ENCODE data around the gene CD274.

DNA sequence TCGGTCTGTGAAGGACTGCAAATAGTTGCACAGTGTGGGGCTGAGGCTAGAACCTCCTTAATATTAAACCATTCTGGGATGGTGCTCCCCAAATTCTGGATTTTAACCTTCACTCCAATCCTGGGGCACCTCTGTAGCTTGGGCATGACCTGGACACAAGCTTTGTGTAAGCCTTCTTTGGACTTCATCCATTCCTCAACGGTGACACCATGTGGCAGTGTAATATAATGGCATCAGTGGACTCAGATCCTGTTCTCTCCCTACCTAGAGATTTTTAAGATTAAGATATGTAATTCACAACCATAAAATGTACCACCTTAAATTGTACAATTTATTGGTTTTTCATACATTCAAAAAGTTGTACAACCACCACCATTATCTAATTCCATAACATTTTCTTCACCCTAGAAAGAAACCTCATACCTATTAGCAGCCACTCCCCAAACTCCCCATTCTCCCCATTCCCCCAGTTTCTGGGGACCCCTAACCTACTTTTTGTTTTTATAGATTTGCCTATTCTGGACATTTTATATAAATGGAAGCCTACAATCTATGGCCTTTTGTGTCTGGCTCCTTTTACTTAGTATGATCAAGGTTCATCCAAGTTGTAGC, 7.8 kb upstream of the CD274 start:
- peak in 2 of 3 experiments; percentile 58 to 60; a peak in 3 of 4 replicates for TF ChIP-seq CTCF (IDR thresholded peaks at IDR 0.05; ENCODE audit: control extremely low read depth in 1 of 3, insufficient read depth in 1 of 3, low read depth in 1 of 3, low read length in 3 of 3)
- TF ChIP-seq, protein P1, sequence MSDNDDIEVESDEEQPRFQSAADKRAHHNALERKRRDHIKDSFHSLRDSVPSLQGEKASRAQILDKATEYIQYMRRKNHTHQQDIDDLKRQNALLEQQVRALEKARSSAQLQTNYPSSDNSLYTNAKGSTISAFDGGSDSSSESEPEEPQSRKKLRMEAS (IDR thresholded peaks at IDR 0.05) = no peak
- TF ChIP-seq RXRA (IDR thresholded peaks at IDR 0.05; ENCODE audit: insufficient read depth, low read depth, low read length) = no peak
- no peak for TF ChIP-seq SIN3A (conservative IDR thresholded peaks at IDR 0.05 in 1 of 2, IDR thresholded peaks at IDR 0.05 in 1 of 2; ENCODE audit: low read depth in 1 of 2, low read length in 2 of 2)
- TF ChIP-seq EP300 (IDR thresholded peaks at IDR 0.05; ENCODE audit: borderline replicate concordance in 1 of 2, low read depth in 2 of 2, low read length in 2 of 2) = no peak
- no peak for TF ChIP-seq TAF7 (optimal IDR thresholded peaks at IDR 0.05; ENCODE audit: borderline replicate concordance, low read depth, low read length)
- TF ChIP-seq RAD21 (IDR thresholded peaks at IDR 0.05 in 1 of 2, conservative IDR thresholded peaks at IDR 0.05 in 1 of 2; ENCODE audit: low read depth in 2 of 2, low read length in 2 of 2) = peak; percentile 64 to 74
- no peak for TF ChIP-seq HDAC6 (IDR thresholded peaks at IDR 0.05; ENCODE audit: low read depth, low read length)
- TF ChIP-seq YY1 (IDR thresholded peaks at IDR 0.05; ENCODE audit: low read depth, low read length) = no peak
